GM12864 (cell line): Measurements from ENCODE around the gene GABRB2.

ENCODE experiments used
- DNase-seq: peaks from one replicate; pipeline ENCODE4 v3.0.0-alpha.2; 2011; ENCODE audit warnings: low read depth
- H3K4me3 ChIP-seq: 2 replicates; pipeline ENCODE4 v1.5.1; 2011; ENCODE audit warnings: mild to moderate bottlenecking, low read depth, low read length, control low read depth
- CTCF ChIP-seq: IDR thresholded peaks from 2 replicates; pipeline ENCODE4 v1.5.1; 2011; ENCODE audit warnings: low read depth, mild to moderate bottlenecking, moderate library complexity, low read length, control low read depth, inconsistent platforms; ENCODE audit errors: missing control alignments

Gene GABRB2

DNA sequence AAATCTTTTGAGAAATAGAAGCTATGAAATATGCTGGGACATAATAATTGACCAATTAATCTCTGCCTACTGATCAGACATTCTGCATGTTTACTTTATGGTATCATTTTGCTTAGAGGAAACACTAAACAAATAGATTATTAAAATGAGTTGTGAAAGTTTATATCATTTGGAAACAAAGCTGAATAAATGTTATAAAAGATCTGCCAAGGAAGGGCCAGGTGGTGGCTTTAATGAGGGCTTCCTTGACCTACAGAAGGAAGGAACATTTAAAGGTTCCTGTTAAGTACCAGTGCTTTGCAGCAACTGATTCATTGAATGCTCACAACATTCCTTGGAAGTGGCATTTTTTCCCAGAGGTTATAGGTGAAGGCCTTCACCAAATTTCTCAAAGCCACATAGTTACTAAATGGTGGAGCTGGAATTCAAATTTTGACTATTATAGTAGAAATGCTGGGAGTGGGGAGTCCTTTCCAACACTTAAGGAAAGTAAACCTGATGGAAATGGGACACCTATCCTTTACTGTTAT is 250.7 kb downstream of the GABRB2 start:
- no peak for DNase-seq
- no peak overlapping the region for H3K4me3 ChIP-seq
- TF ChIP-seq CTCF = no peak

DNA sequence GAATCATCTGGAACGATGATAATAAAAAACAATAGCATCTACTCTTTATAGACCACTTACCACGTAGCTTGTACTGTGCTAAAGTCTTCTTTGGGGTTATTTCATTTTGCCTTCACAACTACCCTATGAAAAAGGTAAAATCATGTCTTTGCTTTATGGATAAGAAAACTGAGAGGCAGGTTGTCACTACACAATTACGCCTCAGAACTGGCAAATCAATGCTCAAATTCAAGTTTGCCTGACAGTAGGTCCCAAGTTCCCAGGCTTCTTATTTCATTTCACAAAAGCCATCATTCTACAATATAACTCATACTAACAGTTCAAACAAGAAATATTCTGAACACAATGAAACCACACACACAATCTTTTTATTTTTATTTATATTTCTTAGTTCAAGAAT is 258.5 kb downstream of the GABRB2 start:
- no peak for DNase-seq
- TF ChIP-seq CTCF = no peak
- no peak overlapping the region for H3K4me3 ChIP-seq

GRCh38 chr5:161287436-161287835 is 259.1 kb downstream of the GABRB2 start:
- TF ChIP-seq CTCF = no peak
- no peak for DNase-seq
- no peak overlapping the region for H3K4me3 ChIP-seq

- H3K4me3 ChIP-seq = peak overlapping the region; percentile 1; the same call in 1 of the 2 replicates
Measured at GRCh38 chr5:161286066-161286655, 260.4 kb downstream of the GABRB2 start.

GRCh38 chr5:161284445-161284844 is 262.1 kb downstream of the GABRB2 start:
- H3K4me3 ChIP-seq = no peak overlapping the region
- no peak for DNase-seq
- TF ChIP-seq CTCF = no peak

More at GRCh38 chr5:161286066-161286655, 260.4 kb downstream of the GABRB2 start:
- TF ChIP-seq CTCF = no peak
- DNase-seq = peak; percentile 25

- TF ChIP-seq CTCF = no peak
- DNase-seq = no peak
- H3K4me3 ChIP-seq = no peak overlapping the region
Measured at GRCh38 chr5:161283296-161283695, 263.2 kb downstream of the GABRB2 start.
